A673 (cell line): ENCODE results near the gene ELP5.
A peak's percentile ranks its signal among the peaks of the same experiment; 100 is the strongest.

Experiments
- CTCF ChIP-seq: fragments of 300-800, 200-600 bp; sonication (generic); conservative IDR thresholded peaks from 2 replicates; pipeline ENCODE4 v1.5.1; 2017; ENCODE audit warnings: low read depth, mild to moderate bottlenecking, antibody characterized with exemption, low read length, moderate library complexity, mixed read lengths
- EZH2 ChIP-seq: fragments of 200-600 bp; sonication (generic); IDR thresholded peaks from 2 replicates; pipeline ENCODE4 v1.6.1; 2017; ENCODE audit warnings: borderline replicate concordance, low read depth, mild to moderate bottlenecking, mixed read lengths, antibody characterized with exemption, low read length; ENCODE audit not compliant: poor library complexity, severe bottlenecking

DNA sequence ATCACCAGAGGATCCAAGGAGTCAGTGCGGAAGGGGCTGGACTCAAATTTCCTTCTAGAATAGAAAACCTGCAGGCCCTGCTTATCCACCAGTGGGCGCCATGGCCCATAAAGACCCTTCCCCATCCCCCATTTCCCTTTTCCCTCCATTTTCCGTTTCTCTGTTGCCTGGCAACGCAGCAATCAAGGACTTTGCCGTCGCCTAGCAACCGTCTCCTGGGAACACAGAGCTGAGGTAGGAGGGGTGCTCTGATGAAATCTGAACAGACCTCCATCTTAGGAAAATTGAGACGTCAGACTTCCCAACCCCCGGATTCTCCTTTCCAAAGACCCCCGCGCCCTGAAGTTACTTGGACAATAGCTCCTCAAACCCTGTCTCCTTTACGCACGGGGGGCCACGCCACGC, 38.1 kb upstream of the ELP5 start:
- TF ChIP-seq CTCF (peak; percentile 77), EZH2 (no peak)
